Measurements from ENCODE around the gene IKZF2. TPM values are rescaled to one million over a fixed set of nuclear protein-coding genes. Genes with fewer than 3 reads are reported as not detected.

The IKZF2 gene
- total RNA-seq, 1 experiment from 2014 or later = 26.1 TPM

DNA sequence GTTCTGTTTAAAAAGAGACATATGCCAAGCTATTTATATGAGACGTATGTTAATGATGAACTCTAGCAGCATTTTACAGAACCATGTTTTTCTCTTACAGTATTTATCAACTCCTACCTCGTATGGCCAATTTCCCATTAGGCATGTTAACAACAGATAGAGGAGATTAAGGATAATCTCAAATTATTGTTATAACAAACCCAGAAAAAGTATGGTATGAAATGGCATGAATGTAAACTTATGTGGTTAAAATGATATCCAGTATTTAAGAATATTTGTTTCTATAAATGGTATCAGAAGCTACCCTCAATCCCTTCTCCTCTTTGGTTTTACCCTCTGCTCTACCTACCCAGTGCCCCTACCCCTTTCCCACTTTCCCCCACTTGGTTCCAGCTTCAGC is 132.0 kb downstream of the IKZF2 start:
- DNase-seq = no peak
- CTCF ChIA-PET = no interaction called here
- H3K4me1 Mint-ChIP-seq (ENCODE audit: low read depth, unreplicated experiment) = no peaks in the 10 kb centered on the region
- H3K9me3 Mint-ChIP-seq (ENCODE audit: low read depth, unreplicated experiment) = no peaks in the 10 kb centered on the region
- no peak overlapping the region for H3K27ac Mint-ChIP-seq (ENCODE audit: unreplicated experiment)
- intact Hi-C loops (cut with micrococcal nuclease; ENCODE audit: unreplicated experiment) = no loop called here
- BruUV-seq (replicated peaks) = no TSS peak
- TF ChIP-seq, protein P1, sequence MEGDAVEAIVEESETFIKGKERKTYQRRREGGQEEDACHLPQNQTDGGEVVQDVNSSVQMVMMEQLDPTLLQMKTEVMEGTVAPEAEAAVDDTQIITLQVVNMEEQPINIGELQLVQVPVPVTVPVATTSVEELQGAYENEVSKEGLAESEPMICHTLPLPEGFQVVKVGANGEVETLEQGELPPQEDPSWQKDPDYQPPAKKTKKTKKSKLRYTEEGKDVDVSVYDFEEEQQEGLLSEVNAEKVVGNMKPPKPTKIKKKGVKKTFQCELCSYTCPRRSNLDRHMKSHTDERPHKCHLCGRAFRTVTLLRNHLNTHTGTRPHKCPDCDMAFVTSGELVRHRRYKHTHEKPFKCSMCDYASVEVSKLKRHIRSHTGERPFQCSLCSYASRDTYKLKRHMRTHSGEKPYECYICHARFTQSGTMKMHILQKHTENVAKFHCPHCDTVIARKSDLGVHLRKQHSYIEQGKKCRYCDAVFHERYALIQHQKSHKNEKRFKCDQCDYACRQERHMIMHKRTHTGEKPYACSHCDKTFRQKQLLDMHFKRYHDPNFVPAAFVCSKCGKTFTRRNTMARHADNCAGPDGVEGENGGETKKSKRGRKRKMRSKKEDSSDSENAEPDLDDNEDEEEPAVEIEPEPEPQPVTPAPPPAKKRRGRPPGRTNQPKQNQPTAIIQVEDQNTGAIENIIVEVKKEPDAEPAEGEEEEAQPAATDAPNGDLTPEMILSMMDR (IDR thresholded peaks at IDR 0.05; ENCODE audit: unreplicated experiment) = no peak
- H3K4me3 Mint-ChIP-seq (ENCODE audit: low read depth, unreplicated experiment) = no peak overlapping the region
- no peaks in the 10 kb centered on the region for H3K27me3 Mint-ChIP-seq (ENCODE audit: unreplicated experiment)
- no peaks in the 10 kb centered on the region for H3K36me3 Mint-ChIP-seq (ENCODE audit: insufficient read depth, unreplicated experiment)

- no peak overlapping the region for H3K4me3 Mint-ChIP-seq (ENCODE audit: low read depth, unreplicated experiment)
- H3K36me3 Mint-ChIP-seq (ENCODE audit: insufficient read depth, unreplicated experiment) = no peaks in the 10 kb centered on the region
- intact Hi-C loops (cut with micrococcal nuclease; ENCODE audit: unreplicated experiment) = no loop called here
- no peaks in the 10 kb centered on the region for H3K9me3 Mint-ChIP-seq (ENCODE audit: low read depth, unreplicated experiment)
- H3K27me3 Mint-ChIP-seq (ENCODE audit: unreplicated experiment) = no peaks in the 10 kb centered on the region
- no TSS peak for BruUV-seq (replicated peaks)
- CTCF ChIA-PET = no interaction called here
- DNase-seq = no peak
- no peak overlapping the region for H3K27ac Mint-ChIP-seq (ENCODE audit: unreplicated experiment)
- no peaks in the 10 kb centered on the region for H3K4me1 Mint-ChIP-seq (ENCODE audit: low read depth, unreplicated experiment)
- TF ChIP-seq, protein P1 (IDR thresholded peaks at IDR 0.05; ENCODE audit: unreplicated experiment) = no peak
Observed at GRCh38 chr2:213018340-213018901, 133.0 kb downstream of the IKZF2 start.

- no peak for DNase-seq
- CTCF ChIA-PET = no interaction called here
- H3K9me3 Mint-ChIP-seq (ENCODE audit: low read depth, unreplicated experiment) = no peaks in the 10 kb centered on the region
- H3K4me3 Mint-ChIP-seq (ENCODE audit: low read depth, unreplicated experiment) = no peak overlapping the region
- TF ChIP-seq, protein P1 (IDR thresholded peaks at IDR 0.05; ENCODE audit: unreplicated experiment) = no peak
- H3K27me3 Mint-ChIP-seq (ENCODE audit: unreplicated experiment) = no peaks in the 10 kb centered on the region
- no peaks in the 10 kb centered on the region for H3K36me3 Mint-ChIP-seq (ENCODE audit: insufficient read depth, unreplicated experiment)
- no TSS peak for BruUV-seq (replicated peaks)
- intact Hi-C loops (cut with micrococcal nuclease; ENCODE audit: unreplicated experiment) = no loop called here
- H3K4me1 Mint-ChIP-seq (ENCODE audit: low read depth, unreplicated experiment) = no peaks in the 10 kb centered on the region
- no peak overlapping the region for H3K27ac Mint-ChIP-seq (ENCODE audit: unreplicated experiment)
Observed at GRCh38 chr2:213017404-213017803, 134.0 kb downstream of the IKZF2 start.

- Mint-ChIP-seq H3K36me3 (ENCODE audit: insufficient read depth, unreplicated experiment) (no peaks in the 10 kb centered on the region), H3K4me3 (ENCODE audit: low read depth, unreplicated experiment) (no peak overlapping the region), H3K27me3 (ENCODE audit: unreplicated experiment) (no peaks in the 10 kb centered on the region), H3K9me3 (ENCODE audit: low read depth, unreplicated experiment) (no peaks in the 10 kb centered on the region), H3K27ac (ENCODE audit: unreplicated experiment) (no peak overlapping the region), H3K4me1 (ENCODE audit: low read depth, unreplicated experiment) (no peaks in the 10 kb centered on the region)
- no TSS peak for BruUV-seq (replicated peaks)
- DNase-seq = no peak
- intact Hi-C loops (cut with micrococcal nuclease; ENCODE audit: unreplicated experiment) = no loop called here
- TF ChIP-seq, protein P1 (IDR thresholded peaks at IDR 0.05; ENCODE audit: unreplicated experiment) = no peak
- CTCF ChIA-PET = no interaction called here
Observed at GRCh38 chr2:213016984-213017351, 134.4 kb downstream of the IKZF2 start.

All from Calu3 (cell line).